ENCODE measurements around the gene ASTN2.
A peak's percentile ranks its signal among the peaks of the same experiment; 100 is the strongest.

ASTN2 gene, protein sequence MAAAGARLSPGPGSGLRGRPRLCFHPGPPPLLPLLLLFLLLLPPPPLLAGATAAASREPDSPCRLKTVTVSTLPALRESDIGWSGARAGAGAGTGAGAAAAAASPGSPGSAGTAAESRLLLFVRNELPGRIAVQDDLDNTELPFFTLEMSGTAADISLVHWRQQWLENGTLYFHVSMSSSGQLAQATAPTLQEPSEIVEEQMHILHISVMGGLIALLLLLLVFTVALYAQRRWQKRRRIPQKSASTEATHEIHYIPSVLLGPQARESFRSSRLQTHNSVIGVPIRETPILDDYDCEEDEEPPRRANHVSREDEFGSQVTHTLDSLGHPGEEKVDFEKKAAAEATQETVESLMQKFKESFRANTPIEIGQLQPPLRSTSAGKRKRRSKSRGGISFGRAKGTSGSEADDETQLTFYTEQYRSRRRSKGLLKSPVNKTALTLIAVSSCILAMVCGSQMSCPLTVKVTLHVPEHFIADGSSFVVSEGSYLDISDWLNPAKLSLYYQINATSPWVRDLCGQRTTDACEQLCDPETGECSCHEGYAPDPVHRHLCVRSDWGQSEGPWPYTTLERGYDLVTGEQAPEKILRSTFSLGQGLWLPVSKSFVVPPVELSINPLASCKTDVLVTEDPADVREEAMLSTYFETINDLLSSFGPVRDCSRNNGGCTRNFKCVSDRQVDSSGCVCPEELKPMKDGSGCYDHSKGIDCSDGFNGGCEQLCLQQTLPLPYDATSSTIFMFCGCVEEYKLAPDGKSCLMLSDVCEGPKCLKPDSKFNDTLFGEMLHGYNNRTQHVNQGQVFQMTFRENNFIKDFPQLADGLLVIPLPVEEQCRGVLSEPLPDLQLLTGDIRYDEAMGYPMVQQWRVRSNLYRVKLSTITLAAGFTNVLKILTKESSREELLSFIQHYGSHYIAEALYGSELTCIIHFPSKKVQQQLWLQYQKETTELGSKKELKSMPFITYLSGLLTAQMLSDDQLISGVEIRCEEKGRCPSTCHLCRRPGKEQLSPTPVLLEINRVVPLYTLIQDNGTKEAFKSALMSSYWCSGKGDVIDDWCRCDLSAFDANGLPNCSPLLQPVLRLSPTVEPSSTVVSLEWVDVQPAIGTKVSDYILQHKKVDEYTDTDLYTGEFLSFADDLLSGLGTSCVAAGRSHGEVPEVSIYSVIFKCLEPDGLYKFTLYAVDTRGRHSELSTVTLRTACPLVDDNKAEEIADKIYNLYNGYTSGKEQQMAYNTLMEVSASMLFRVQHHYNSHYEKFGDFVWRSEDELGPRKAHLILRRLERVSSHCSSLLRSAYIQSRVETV (N-terminal part only)

DNA sequence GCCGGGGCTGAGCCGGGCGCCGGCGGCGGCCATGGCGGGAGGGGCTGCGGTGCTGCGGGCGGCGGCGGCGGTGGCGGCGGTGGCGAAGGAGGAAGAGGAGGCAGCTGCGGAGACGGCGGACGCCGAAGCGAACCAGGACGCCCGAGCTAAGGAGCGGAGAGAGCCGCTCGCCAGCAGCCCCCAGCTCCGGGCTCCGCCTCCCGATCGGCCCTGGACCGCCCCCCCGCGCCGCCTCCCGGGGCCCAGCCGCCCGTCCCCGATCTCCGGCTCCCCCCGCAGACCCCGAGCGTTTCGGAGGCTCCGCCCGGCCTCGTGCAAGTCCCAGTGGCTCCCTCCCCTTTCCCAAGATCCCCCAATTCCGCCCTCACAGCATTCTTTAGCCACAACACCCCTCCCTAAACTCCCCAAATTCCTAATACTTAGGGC, at the start of gene ASTN2:
Gene ASTN2 (minus strand): TSS at position 152 of the 426 bp plus-strand sequence. CDS start 119 bp downstream, at position 33.
- peak; percentile 66 for DNase-seq

DNA sequence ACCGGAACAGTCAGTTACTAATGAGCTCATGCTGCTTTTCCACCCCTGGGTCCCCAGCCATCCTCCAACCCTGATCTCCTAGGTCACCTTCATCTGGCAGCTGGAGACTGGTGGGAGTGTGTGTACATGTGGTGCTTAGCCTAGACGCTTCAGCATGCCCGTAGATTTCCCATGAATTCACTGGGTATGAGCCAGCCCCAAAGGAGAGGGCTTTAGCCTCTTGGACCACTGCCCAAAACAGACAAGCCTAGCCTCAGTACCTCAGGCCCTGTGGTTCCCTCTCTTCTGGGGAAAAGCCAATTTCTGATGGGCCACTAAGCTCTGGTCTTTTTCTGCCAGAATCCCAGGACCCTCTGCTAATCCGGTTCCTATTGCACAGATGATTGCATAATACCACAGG, 48.0 kb upstream of the ASTN2 start:
- DNase-seq, result no peak

DNA sequence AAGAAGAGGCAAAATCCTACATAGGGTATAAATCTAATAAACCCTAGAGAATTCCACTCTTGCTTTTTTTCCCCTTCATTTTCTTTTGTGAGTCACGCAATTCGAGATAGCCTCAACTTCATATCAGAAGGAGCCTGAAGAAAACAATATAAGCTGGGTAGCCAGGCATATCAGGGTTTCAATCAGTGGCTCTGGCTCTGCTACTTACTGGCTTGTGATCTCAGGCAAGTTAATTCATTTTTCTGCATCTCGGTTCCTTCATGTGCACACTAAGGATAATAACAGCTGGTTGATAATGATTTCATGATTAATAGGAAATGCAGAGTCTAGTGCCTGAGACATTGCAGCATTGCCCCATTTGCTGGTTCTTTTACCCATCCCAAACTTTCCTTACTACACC, 46.5 kb upstream of the ASTN2 start:
- no peak for DNase-seq

DNA sequence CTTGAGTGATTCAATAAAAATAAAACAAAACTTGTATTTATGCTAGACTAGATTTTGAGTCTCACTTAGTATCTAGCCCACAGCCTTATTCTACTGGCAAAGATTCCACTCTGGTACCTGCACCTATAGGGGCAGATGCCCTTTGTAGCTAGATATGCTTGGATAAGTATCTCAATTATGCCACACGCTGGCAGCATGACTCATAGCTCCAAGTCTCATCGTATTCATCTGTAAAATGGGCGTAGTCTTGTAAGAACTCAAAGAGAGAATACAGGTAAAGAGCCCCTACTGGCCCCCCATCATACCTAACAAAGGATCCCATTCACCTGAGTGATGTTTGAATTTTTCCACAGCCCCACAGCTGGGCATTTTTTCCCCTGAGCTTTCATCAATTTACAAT, 45.9 kb upstream of the ASTN2 start:
- no peak for DNase-seq

DNA sequence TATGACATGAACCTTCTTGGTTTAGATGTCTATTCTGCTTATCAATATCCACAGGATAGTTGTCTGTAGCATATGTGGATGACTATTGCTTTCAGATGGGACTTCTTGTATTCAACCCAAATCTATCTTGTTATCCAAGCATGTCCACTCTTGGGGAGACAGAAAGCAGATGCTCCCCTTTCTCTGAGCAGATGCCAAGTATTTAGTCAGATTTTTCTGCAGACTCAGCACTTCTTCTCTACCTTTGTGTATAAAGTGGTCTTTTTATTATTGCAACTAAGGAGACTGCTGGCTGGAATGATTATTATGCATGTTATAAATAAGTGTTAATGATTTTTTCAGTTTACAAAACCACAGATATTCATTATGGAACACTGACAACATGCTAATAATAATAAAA, 45.1 kb upstream of the ASTN2 start:
- DNase-seq, result no peak

DNA sequence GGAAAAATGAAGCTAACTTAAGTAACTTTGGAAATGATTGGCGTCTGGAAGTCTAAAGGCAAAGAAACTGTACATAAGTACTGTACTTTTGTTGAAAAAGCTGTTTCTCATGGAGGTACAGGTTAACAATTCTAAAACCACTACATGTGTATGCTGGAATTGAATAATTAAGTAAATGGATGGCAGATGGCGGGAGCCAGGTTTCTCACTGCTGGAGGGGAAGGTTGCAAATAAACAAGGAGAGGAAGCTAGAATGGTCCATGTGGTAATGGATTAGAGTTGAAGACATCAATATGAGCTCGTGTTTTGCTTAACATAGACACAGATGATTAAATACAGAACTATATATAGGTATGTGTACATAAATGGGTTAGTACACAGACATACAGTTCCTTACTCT, 43.2 kb upstream of the ASTN2 start:
- no peak for DNase-seq

DNA sequence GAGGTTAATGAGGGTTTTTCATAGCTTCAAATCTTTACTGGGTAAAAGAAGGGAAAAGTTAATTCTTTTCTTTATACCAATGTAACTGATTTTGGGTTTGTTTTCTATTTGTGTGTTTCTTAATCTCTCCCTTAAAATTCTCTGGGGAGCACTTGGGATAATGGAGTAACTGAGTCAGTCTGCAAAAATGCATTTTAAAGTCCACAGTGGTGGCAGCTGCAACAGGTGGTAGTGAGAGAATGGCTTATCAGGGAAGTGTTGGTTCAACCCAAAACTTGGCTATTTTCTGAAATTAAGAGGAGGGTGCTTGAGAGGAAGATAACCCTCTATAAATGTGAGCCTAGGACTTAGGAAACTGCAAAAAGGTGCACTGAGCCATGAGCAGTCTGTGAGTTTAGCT, 39.9 kb upstream of the ASTN2 start:
- no peak for DNase-seq

DNA sequence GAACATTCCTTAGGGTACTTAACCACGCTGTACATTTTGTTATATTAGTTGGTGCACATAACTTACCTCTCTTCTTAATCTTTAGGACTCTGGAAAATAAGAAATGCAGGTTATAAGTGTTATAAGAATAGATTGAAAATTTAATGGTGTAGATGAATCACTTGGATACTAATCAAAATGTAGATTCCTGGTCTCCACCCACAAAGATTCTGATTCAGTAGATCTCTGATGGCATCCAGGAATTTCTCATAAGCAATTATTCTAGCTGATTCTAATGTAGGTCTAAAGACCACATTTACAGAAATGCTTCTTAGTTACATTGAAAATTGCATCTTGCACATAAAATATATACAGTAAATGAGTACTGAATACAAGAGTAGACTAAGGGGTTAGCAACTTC, 38.9 kb upstream of the ASTN2 start:
- DNase-seq, result no peak

DNA sequence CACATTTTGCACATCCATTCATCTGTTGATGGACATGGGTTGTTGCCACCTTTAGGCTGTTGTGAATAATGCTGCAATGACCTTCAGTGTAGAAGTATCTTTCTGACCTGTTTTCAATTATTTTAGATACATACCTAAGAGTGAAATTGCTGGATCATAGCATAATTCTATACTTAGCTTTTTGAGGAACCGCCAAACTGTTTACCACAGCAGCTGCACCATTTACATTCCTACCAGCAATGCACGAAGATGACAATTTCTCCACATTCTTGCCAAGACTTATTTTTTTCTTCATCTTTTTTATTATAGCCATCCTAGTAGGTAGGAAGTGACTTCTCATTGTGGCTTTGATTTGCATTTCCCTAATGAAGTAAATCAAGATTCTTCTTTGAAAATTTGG, 36.5 kb upstream of the ASTN2 start:
- DNase-seq, result no peak

DNA sequence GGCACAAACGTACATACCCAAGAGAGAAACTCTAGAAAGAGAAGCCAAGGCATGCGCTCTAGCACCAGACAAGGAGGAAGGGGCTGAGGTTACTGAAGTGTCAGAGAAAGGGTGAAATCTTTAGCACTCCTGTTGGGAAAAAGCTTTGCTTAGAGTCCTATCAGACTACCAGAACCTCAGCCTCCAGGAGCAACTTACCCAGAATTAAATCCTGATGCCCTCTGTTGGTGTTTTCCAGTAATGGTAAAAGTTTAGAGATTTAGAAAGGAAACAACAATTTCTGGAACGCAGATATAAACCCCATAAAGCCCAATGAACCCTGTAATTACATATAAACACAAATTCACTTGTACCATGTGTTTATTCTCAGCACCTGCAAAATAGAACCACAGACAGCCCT, 33.2 kb upstream of the ASTN2 start:
- no peak for DNase-seq

DNA sequence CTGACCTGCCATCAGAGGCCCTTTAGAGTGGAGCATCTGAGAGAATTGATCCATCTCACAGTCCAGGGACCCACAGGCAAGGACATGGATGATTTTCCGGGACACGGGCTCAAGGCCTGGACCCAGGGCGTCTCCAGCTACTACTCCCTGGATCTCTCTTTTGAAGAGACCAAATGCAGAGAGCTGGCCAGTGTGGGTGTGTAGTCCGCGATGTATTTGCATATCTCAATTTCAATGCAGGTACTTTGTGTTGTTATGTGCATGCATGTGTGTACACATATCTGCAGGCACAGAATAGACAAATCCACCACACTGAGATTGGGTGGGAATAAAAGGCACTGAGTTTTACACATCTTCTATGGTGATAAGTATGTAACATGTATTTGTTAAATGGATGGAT, 30.8 kb upstream of the ASTN2 start:
- DNase-seq, result no peak

DNA sequence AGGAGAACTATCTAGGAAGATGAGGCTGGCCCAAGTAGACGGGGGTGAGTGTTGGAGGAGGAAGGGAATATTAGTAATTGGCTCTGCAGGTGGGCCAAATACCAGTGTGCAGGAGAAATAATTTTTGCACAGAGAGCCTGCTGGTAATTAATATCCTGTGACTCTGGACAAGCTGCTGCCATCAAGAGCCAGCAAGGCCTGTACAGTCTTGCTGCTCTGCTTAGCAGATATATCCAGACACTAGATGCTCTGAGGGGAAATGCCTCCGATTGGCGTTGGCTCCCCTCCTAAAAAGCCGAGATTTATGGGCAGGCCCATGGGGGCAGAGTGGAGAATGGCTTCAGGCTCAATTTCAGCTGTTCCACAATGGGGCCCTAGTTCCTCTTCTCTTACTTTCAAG, 29.6 kb upstream of the ASTN2 start:
- DNase-seq, result no peak

DNA sequence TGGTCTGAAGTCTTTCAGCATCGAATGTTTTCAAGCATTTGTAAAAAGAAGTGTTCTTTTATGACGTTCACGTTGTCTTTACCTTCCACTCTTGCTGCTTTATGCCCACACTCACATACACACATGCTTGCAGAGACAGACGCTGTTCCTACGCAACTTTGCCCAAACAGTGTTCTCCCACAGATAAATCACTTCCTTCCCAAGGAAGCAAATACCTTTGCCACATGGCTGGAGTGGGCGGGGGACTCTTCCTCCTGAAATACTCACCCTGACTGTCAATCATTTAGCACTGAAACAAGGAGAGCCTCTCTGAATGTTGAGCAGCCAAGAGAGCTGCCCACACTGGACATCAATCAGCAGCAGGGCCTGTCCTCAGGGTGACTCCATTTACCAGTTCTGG, 22.4 kb upstream of the ASTN2 start:
- peak; percentile 52 for DNase-seq

DNA sequence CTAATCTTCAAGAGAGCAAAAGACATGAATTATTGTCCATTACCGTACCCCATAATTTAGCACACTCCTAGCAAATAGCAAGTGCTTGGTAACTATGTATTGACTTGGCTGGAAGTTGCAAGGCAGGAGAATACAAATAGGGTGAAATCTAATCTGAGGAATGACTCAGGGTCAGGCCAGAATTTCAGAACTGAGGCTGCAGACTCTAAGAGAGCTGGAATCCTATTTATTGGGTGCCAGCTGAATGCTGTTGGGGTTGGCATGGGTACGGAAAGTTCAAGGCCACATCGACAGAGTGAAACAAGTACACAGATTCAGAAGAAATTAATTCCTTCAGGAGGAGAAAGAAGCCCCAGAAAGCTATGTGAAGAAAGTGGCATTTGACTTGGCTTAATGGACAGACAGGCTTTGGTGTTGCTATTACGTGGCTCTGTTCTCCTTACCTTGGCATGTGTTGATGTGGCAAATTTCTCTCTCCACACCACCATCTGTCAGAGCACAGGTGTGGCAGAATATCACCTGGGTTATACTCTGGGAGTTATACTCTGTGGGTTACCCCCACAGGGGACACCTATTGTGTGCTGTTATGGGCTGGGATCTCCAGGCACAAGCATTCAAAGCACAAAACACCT, 20.9 kb upstream of the ASTN2 start:
- no peak for DNase-seq

DNA sequence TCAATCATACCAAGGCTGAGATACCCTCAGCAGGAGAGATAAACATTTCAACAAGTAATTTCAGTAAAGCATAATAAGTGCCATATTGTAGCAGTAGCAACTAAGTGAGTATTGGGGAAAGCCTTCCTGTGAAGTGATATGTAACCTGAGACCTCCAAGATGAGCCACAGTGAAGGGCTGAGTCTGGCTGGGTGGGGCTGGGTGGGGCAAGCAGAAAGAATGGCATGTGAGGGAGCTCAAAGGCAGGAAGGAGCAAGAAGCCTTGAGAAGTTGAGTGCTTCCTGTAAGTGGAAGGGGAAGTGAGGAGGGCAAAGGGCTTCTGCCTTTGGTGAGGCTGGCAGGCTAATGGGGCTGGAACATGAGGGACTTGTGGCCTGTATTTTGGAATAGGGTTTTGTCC, 19.7 kb upstream of the ASTN2 start:
- DNase-seq, result peak; percentile 81

DNA sequence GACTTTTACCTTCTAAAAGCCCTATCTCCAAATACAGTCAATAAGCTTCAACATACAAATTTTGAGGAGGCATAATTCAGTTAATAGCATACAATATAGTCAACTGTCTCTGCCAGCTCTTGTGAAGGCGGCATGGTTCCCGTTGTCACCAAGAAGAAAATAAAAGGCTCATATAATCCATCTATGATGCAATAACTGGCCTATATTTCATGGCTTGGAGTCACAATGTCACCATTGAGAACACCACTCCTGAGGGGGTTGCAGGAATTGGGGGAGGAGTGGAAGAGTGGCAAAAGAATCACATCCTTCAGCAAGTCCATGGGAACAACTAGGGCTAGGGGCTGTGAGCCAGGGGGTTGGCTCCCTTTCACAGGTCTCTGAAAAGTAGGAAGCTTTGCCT, 16.0 kb upstream of the ASTN2 start:
- no peak for DNase-seq

DNA sequence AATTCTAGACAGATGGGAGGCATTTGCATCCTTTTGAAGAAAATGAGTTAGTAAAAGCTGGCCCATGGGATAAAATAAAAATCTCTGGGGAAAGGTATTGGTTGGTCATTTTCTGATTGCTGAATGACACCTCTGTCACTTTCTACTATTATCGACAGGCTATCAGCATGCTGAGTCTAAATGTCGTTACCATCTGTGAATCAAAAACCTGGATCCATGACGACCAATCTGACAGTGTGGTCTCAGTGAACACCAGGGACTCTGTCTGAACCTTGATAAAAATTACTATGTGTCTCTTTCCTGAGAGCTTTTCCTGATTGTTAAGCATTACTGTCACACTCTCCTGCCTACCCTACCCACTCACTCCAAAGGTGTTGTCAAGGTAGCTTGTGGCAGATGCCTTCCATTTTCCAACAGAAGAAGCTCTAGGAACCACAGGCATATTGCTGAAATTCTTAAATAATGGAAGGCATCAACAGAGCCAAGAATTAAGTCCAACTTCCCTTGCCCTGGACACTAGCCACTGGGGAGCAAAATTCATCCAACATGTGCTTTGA, 12.6 kb upstream of the ASTN2 start:
- no peak for DNase-seq

DNA sequence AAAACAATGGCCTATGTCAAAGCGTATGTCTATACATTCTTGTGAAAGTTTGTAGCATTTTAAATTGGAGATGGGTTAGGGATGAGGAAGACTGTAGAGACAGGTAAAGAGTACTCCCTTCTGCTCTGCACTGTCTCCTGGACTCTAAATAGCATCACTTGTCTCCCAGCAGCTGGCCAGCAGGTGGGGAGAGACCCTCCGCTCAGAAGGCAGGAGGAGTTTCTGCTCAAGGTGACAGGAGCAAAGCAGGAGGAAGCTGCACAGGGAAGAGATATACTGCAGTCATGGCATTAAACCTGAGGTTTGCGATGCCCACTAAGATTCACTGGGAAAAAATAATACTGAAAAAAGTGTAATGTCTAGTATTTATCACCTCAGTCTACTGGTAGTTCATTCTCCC, 10.7 kb upstream of the ASTN2 start:
- no peak for DNase-seq

DNA sequence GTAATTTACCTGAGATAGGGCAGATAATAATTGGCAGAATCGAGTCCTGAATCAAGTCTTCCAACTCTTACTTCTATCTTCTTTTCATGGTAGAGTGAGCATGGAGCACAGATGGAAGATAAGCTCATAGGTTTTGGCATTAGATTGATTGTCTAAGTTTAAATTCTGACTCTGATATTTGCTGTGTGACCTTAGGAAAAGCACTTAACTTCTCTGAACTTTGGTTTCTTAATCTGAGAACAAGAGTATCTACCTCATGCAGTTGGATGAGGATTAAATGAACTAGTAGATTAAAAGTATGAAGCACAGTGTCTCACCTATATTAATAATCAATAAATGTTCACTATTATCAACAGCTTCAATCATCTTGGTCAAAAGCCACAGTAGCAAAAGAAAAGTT, 9.4 kb upstream of the ASTN2 start:
- DNase-seq, result no peak

DNA sequence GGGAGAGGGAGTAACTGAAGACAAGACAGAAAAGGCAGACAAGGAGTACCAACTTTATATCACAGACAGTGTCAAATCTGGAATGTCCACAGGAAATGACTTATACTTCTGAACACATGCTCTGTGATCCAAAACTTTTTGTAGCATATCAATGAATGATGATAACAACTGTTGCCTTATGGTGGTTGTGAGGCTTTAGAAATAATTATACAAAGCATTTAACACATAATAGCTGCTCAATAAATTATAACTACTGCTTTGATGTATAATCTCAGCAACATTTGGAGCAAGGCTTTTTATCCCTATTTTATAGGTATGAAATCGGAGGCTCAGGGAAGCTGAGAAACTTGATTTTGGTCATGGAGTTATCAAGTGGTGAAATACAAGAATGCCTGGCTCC, 3.3 kb upstream of the ASTN2 start:
- DNase-seq, result no peak

DNA sequence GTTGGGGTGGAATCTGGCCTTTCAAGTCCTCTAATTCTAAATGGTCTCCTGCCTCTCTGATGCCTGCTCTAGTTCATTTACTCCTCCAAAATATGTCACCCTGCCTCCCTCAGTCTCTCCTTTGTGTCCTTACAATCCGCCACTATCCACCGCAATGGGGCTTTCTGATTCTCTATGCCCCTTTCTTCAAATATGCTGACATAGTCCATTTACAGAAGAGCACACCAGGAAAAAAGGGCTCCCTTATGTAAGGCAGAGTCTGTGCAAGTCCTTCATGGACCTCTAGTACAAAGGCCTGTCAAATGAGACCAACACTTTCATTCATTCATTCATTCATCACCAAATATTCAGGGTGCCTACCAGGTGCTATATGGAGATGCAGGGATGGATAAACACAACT, 2.0 kb upstream of the ASTN2 start:
- no peak for DNase-seq

DNA sequence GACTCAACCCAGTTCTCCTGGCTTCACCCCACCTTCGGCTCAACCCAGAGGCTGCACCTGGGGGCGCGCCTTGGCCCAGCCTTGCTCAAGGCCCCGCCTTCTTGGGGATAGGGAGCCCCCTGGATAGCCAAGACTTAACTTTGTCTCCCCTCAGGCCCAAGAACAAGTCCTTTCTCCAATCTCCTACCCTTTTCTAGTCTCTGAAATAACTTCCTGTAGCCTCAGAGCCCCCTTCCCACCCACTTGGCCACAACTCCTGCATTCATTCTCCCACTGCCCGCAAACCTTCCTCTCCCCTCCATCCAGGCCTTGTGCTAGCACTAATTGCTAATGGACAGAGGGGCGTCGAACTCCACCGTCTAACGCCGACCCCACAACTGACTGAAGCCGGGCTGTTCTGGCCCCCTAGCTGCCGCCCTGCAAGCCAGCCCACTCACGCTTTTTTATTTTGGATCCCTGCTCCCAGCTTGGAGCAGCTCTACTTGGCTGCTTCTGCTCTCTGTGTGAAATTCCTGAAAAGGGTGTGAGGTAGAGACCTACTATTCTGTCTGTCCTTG, 579 bp upstream of the ASTN2 start:
- no peak for DNase-seq
